IMR-90 (cell line): ENCODE data around the gene HES4. TPM values are rescaled to one million over a fixed set of nuclear protein-coding genes. Genes with fewer than 3 reads are reported as not detected.

Experiments
- ATAC-seq: fragments of 200-7000 bp; cut with Tn5 transposase; 2 replicates; pipeline ENCODE4 v1.9.1; 2020; ENCODE audit warnings: low read depth, mild to moderate bottlenecking, moderate library complexity
- BruUV-seq: library from RNA; stranded (reverse); fragments of 400-500 nt; replicated peaks from 2 replicates; lab custom pipeline; 2021; lab: Mats Ljungman, UMichigan
- CTCF ChIA-PET: fragments of 300-600 bp; formaldehyde crosslinking; extraction: SDS; loops from one replicate; lab custom pipeline; 2021; ENCODE audit warnings: antibody characterized with exemption; lab: Yijun Ruan, JAX
- POLR2A ChIA-PET: fragments of 300-600 bp; sonication (Branson Sonifier 250); formaldehyde crosslinking; loops from one replicate; lab custom pipeline; 2022; ENCODE audit warnings: antibody characterized with exemption; ENCODE audit not compliant: unreplicated experiment; lab: Charles Lee
- DNase-seq: peaks from one replicate; pipeline ENCODE4 v3.0.0; 2013
- H2AFZ ChIP-seq: replicated peaks from 2 replicates; pipeline ENCODE3; 2013; ENCODE audit warnings: low read length, mild to moderate bottlenecking; ENCODE audit not compliant: poor library complexity
- H2AK5ac ChIP-seq: 2 replicates; pipeline ENCODE4 v1.6.1; 2013; ENCODE audit warnings: low read depth, low read length, inconsistent platforms
- H2AK9ac ChIP-seq: replicated peaks from 2 replicates; pipeline ENCODE3; 2013; ENCODE audit warnings: mild to moderate bottlenecking, low read depth, low read length, moderate library complexity; ENCODE audit not compliant: poor library complexity
- H2BK120ac ChIP-seq: 2 replicates; pipeline ENCODE4 v1.6.1; 2013; ENCODE audit warnings: low read depth, low read length, inconsistent platforms
- H2BK15ac ChIP-seq: 3 replicates; pipeline ENCODE4 v1.6.1; 2013; ENCODE audit warnings: low read depth, low read length, inconsistent platforms
- H2BK20ac ChIP-seq: 2 replicates; pipeline ENCODE4 v1.6.1; 2013; ENCODE audit warnings: low read depth, mild to moderate bottlenecking, inconsistent platforms, low read length, moderate library complexity
- H2BK5ac ChIP-seq: 2 replicates; pipeline ENCODE4 v1.6.1; 2013; ENCODE audit warnings: mild to moderate bottlenecking, low read depth, low read length, inconsistent platforms; ENCODE audit not compliant: poor library complexity, severe bottlenecking
- H3K14ac ChIP-seq: replicated peaks from 2 replicates; pipeline ENCODE4 v1.6.1; 2013; ENCODE audit warnings: low read depth, low read length, inconsistent platforms
- H3K18ac ChIP-seq: 2 replicates; pipeline ENCODE4 v1.6.1; 2013; ENCODE audit warnings: low read depth, low read length, control low read depth
- H3K23ac ChIP-seq: 2 replicates; pipeline ENCODE4 v1.6.1; 2013; ENCODE audit warnings: low read depth, low read length, inconsistent platforms
- H3K27ac ChIP-seq: 2 replicates; pipeline ENCODE4 v1.5.1; 2013; ENCODE audit warnings: mild to moderate bottlenecking, control low read depth, low read length; ENCODE audit not compliant: insufficient read depth
- H3K27me3 ChIP-seq: 2 replicates; pipeline ENCODE4 v1.6.1; 2013; ENCODE audit warnings: low read length; ENCODE audit not compliant: control insufficient read depth, insufficient read depth
- H3K36me3 ChIP-seq: 2 replicates; pipeline ENCODE4 v1.6.1; 2013; ENCODE audit warnings: low read length, mixed read lengths; ENCODE audit not compliant: control insufficient read depth, insufficient read depth
- H3K4ac ChIP-seq: 2 replicates; pipeline ENCODE4 v1.6.1; 2013; ENCODE audit warnings: low read depth, low read length, inconsistent platforms
- H3K4me1 ChIP-seq: 2 replicates; pipeline ENCODE4 v1.6.1; 2013; ENCODE audit warnings: low read length, mixed read lengths; ENCODE audit not compliant: control insufficient read depth, insufficient read depth
- H3K4me2 ChIP-seq: 2 replicates; pipeline ENCODE4 v1.6.1; 2013; ENCODE audit warnings: low read depth, mild to moderate bottlenecking, control low read depth, low read length, moderate library complexity
- H3K4me3 ChIP-seq: 2 replicates; pipeline ENCODE4 v1.5.1; 2013; ENCODE audit warnings: low read depth, mild to moderate bottlenecking, control low read depth, low read length, moderate library complexity; ENCODE audit not compliant: insufficient read depth
- H3K56ac ChIP-seq: 2 replicates; pipeline ENCODE4 v1.6.1; 2013; ENCODE audit warnings: low read length, inconsistent platforms; ENCODE audit not compliant: insufficient read depth; ENCODE audit errors: extremely low read depth
- H3K79me1 ChIP-seq, 2 experiments: 2 replicates each; pipeline ENCODE4 v1.6.1; 2013; ENCODE audit warnings: low read length in 2 of 2, inconsistent platforms in 1 of 2, low read depth in 1 of 2
- H3K9ac ChIP-seq: 2 replicates; pipeline ENCODE4 v1.6.1; 2013; ENCODE audit warnings: low read depth, low read length, control low read depth
- H3K9me1 ChIP-seq: 2 replicates; pipeline ENCODE4 v1.6.1; 2013; ENCODE audit warnings: low read length, inconsistent platforms; ENCODE audit not compliant: insufficient read depth
- H3K9me3 ChIP-seq: 2 replicates; pipeline ENCODE4 v1.6.1; 2013; ENCODE audit warnings: low read length; ENCODE audit not compliant: control insufficient read depth, insufficient read depth
- H4K20me1 ChIP-seq: 2 replicates; pipeline ENCODE4 v1.6.1; 2013; ENCODE audit warnings: low read length, inconsistent platforms; ENCODE audit not compliant: insufficient read depth
- H4K5ac ChIP-seq: 2 replicates; pipeline ENCODE4 v1.6.1; 2013; ENCODE audit warnings: mild to moderate bottlenecking, low read depth, low read length, control low read depth
- H4K8ac ChIP-seq, 2 experiments: 2 replicates each; pipeline ENCODE4 v1.6.1; 2013; ENCODE audit warnings: low read depth in 2 of 2, low read length in 2 of 2, control low read depth in 1 of 2, inconsistent platforms in 1 of 2
- H4K91ac ChIP-seq: 2 replicates; pipeline ENCODE4 v1.6.1; 2013; ENCODE audit warnings: low read depth, low read length, inconsistent platforms; ENCODE audit not compliant: insufficient read depth
- CEBPB ChIP-seq: IDR thresholded peaks from 2 replicates; pipeline ENCODE4 v1.6.1; 2012; ENCODE audit warnings: low read depth, low read length, improper control_type of control experiment
- ELK1 ChIP-seq: fragments of 150-350 bp; IDR thresholded peaks from 2 replicates; pipeline ENCODE4 v1.6.1; 2016; ENCODE audit warnings: low read depth, mild to moderate bottlenecking, low read length, moderate library complexity, borderline replicate concordance
- MXI1 ChIP-seq: IDR thresholded peaks from 2 replicates; pipeline ENCODE4 v1.6.1; 2012; ENCODE audit warnings: low read depth, mild to moderate bottlenecking, low read length, moderate library complexity, borderline replicate concordance
- POLR2A ChIP-seq: IDR thresholded peaks from 2 replicates; pipeline ENCODE4 v1.6.1; 2012; ENCODE audit warnings: mild to moderate bottlenecking, low read depth, low read length
- WGBS, 2 experiments: methylation state at CpG; one replicate each; pipeline versions ENCODE4 v1.1.5 to v1.1.7; 2013; ENCODE audit warnings: missing lambda C conversion rate in 2 of 2; ENCODE audit not compliant: insufficient read length in 1 of 2; ENCODE audit errors: extremely low coverage in 2 of 2; 5-methylcytosine and 5-hydroxymethylcytosine counted together
- dilution Hi-C: fragments of 300-500 bp; cut with HindIII; formaldehyde crosslinking; loops from one replicate; pipeline ENCODE4 v1.14.3; 2018; ENCODE audit warnings: low sequenced_read_pairs; ENCODE audit not compliant: unreplicated experiment
- in situ Hi-C: fragments of 300-500 bp; cut with MboI; formaldehyde crosslinking; loops from 3 replicates; pipeline ENCODE4 v1.14.3; 2019; ENCODE audit warnings: low sequenced_read_pairs, inconsistent platforms, mixed read lengths
- intact Hi-C: fragments of 100-400 bp; cut with micrococcal nuclease; formaldehyde crosslinking; loops from 2 replicates; pipeline ENCODE4 v1.10.0; 2022
- polyA plus RNA-seq, 3 experiments: library from polyadenylated mRNA; depleted of rRNA; stranded (reverse); fragments of >200 nt; gene quantifications; 2 replicates each; pipeline ENCODE4 v1.2.3, GENCODE V29; 2012; ENCODE audit warnings: low replicate concordance in 1 of 3
- total RNA-seq: library from RNA; depleted of rRNA; stranded (reverse); fragments of >200 nt; gene quantifications from 2 replicates; pipeline ENCODE4 v1.2.3, GENCODE V29; 2012

The HES4 gene
- total and polyA plus RNA-seq, 2 of the 4 experiments (the other 2 are of a cell fraction): 1.4 to 11.7 TPM

- no peak overlapping the region for H2AK9ac ChIP-seq
- H4K91ac ChIP-seq: no peak overlapping the region
- H3K9me1 ChIP-seq: no peaks in the 10 kb centered on the region
- no CpG with 5 or more reads among the region's 10 CpGs for WGBS, 2 experiments
- no peak overlapping the region for H4K8ac ChIP-seq
- ChIA-PET CTCF (interaction anchor here (1.2 kb wide), 1 partner anchor 27 kb away, joined by 3 read pairs; no protein-coding TSS in a partner anchor), POLR2A (no interaction called here)
- peaks cover 0 to under 1% of the 10 kb centered on the region in 2 experiments; a peak in 1 of 4 replicates for H3K79me1 ChIP-seq
- peaks cover 4% of the 10 kb centered on the region; the same call in 1 of the 2 replicates for H4K20me1 ChIP-seq
- no peak overlapping the region for H3K4ac ChIP-seq
- no peak for ATAC-seq
- H3K14ac ChIP-seq: no peak overlapping the region
- intact Hi-C loops: no loop called here
- no peak overlapping the region for H2BK5ac ChIP-seq
- H2BK20ac ChIP-seq: no peak overlapping the region
- peak; percentile 29; the same call in 1 of the 2 replicates for TF ChIP-seq POLR2A
- no peak for TF ChIP-seq MXI1
- no peak for TF ChIP-seq ELK1
- no peak for TF ChIP-seq CEBPB
- H2AK5ac ChIP-seq: no peak overlapping the region
- no peak overlapping the region for H2AFZ ChIP-seq
- H3K4me2 ChIP-seq: no peak overlapping the region
- H4K5ac ChIP-seq: no peak overlapping the region
- H3K56ac ChIP-seq: no peak overlapping the region
- no peak overlapping the region for H3K9ac ChIP-seq
- no peak for DNase-seq
- H2BK15ac ChIP-seq: no peak overlapping the region
- in situ Hi-C loops: no loop called here
- peaks cover 10% of the 10 kb centered on the region for H3K9me3 ChIP-seq
- no peaks in the 10 kb centered on the region for H3K36me3 ChIP-seq
- H3K18ac ChIP-seq: no peak overlapping the region
- no peak overlapping the region for H3K27ac ChIP-seq
- H3K4me1 ChIP-seq: no peaks in the 10 kb centered on the region; the same call in 1 of the 2 replicates
- no peak overlapping the region for H2BK120ac ChIP-seq
- no peaks in the 10 kb centered on the region for H3K27me3 ChIP-seq
- no peak overlapping the region for H3K23ac ChIP-seq
- dilution Hi-C loops: no loop called here
- no peak overlapping the region for H3K4me3 ChIP-seq
- BruUV-seq: no TSS peak
Observed at GRCh38 chr1:991895-992294, 8.0 kb downstream of the HES4 start.
